Adrenal gland (tissue), 12 donors: ENCODE data around the gene FGFR4. TPM values are rescaled to one million over a fixed set of nuclear protein-coding genes. Genes with fewer than 3 reads are reported as not detected.

ENCODE experiments used
- DNase-seq, 7 donors: peaks; one replicate each; pipeline ENCODE4 v3.0.0-alpha.2; 2019 to 2020
- H3K27ac ChIP-seq, 5 donors: fragments of 200-600 bp; sonication (generic) in 4 of 5; 1 replicate in 3 of 5; 2 replicates in 2 of 5; pipeline versions ENCODE4 v1.5.1 to v1.8.0; 2016 to 2020; ENCODE audit warnings: mild to moderate bottlenecking in 1 of 5
- H3K27me3 ChIP-seq: fragments of 200-600 bp; 2 replicates; pipeline ENCODE4 v1.8.0; 2021
- H3K36me3 ChIP-seq, 2 donors: fragments of 200-600 bp; replicated peaks in 1 of 2; 1 replicate in 1 of 2; 2 replicates in 1 of 2; pipeline versions ENCODE4 v1.5.1 to v1.8.0; 2018 to 2022
- H3K4me1 ChIP-seq, 2 donors: fragments of 200-600 bp; replicated peaks in 1 of 2; 1 replicate in 1 of 2; 2 replicates in 1 of 2; pipeline versions ENCODE4 v1.5.1 to v1.8.0; 2018 to 2021
- H3K4me3 ChIP-seq, 4 donors: fragments of 200-600 bp; sonication (generic) in 3 of 4; one replicate each; pipeline ENCODE4 v1.5.1; 2016 to 2018
- H3K9me3 ChIP-seq, 3 donors: fragments of 200-600 bp; sonication (generic) in 1 of 3; replicated peaks in 1 of 3; 1 replicate in 2 of 3; 2 replicates in 1 of 3; pipeline versions ENCODE4 v1.5.1 to v1.8.0; 2016 to 2021
- POLR2A ChIP-seq, 2 donors: fragments of 450-650 bp; IDR thresholded peaks; one replicate each; pipeline ENCODE4 v1.6.1; 2017; ENCODE audit warnings: antibody characterized with exemption in 2 of 2, mild to moderate bottlenecking in 2 of 2, moderate library complexity in 1 of 2
- WGBS, 4 donors: extraction: QIAGEN DNeasy Blood & Tissue Kit in 2 of 4; methylation state at CpG; one replicate each; pipeline versions ENCODE4 v1.1.5 to v1.1.7; 2013 to 2017; 5-methylcytosine and 5-hydroxymethylcytosine counted together
- intact Hi-C, 2 donors: fragments of 100-400 bp; cut with DNase I; formaldehyde crosslinking; loops; one replicate each; pipeline versions ENCODE4 v1.14.1 to v1.15.0; 2022 to 2023
- polyA plus RNA-seq, 3 donors: library from polyadenylated mRNA; stranded (reverse); fragments of 200-250 nt in 2 of 3; fragments of 350-450 nt in 1 of 3; fragmentation: Illumina TruSeq in 1 of 3; extraction: RNeasy Lipid Tissue Mini Kit (QIAGEN cat#74804) in 1 of 3; gene quantifications; one replicate each; pipeline ENCODE4 v1.2.3, GENCODE V29; 2013 to 2014
- total RNA-seq, 9 donors: library from RNA; depleted of rRNA in 4 of 9; stranded (reverse); fragments of >200 nt in 4 of 9; fragments of 120-200 nt in 1 of 9; fragmentation: NEBNext Ultra II Directional in 1 of 9; extraction: Animal tissue kit (Norgen Biotek cat#: 25700) in 1 of 9; gene quantifications; one replicate each; pipeline versions ENCODE4 v1.1.0 to v1.2.4, GENCODE V29; 2013 to 2023
- TF ChIP-seq, protein P1 (sequence below), 6 experiments: fragments of 450-650 bp in 4 of 6; fragments of 200-600 bp in 2 of 6; sonication (generic) in 1 of 6; IDR thresholded peaks; 1 replicate in 5 of 6; 2 replicates in 1 of 6; pipeline versions ENCODE4 v1.5.1 to v1.8.0; 2016 to 2021; ENCODE audit warnings: antibody characterized with exemption in 6 of 6, mild to moderate bottlenecking in 2 of 6, moderate library complexity in 1 of 6
- donor health status: healthy with polysubstance abuse.
- donor health status: Bipolar disorder and iron deficiency.
- donor health status: DM: yes; HTN: yes; CAD: no.
- donor health status: DM: no; HTN: no; CAD: no.
- donor health status: DM: no; HTN: no; CAD: no.
- donor health status: DM: yes; HTN: yes; CAD: no.

FGFR4 gene
- total and polyA plus RNA-seq, 12 donors, result 12.3 to 106 (median 26.4) TPM

DNA sequence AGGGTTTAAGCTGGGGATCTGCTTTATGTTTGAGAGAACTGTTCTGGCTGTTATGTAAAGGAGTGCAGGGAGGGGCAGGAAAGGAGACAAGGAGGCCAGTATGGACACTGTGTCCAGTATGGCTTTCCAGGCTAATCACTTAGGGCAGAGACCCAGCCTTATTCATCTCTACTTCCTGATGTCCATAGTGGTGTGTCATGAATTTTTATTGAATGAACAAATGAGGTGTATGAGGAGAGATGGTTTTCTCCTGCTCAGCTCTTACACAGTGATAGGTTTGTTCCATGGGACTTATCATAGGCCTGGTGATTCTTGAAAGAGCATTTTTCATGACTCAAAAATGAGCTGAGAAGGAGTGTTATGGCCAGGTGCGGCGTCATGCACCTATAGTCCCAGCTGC lies 20.5 kb upstream of the FGFR4 start:
- Histone ChIP-seq H3K27me3 (no peaks in the 10 kb centered on the region), H3K4me3 (no peak overlapping the region), H3K27ac (no peak overlapping the region), H3K9me3 (no peaks in the 10 kb centered on the region), H3K4me1 (no peaks in the 10 kb centered on the region), H3K36me3 (peaks cover 0 to 11% of the 10 kb centered on the region in 2 donors)
- no peak for DNase-seq
- 93 to 98% (median 97%) methylated on average over 2 of the region's 2 CpGs for WGBS, 4 donors
- intact Hi-C loops, result no loop called here
- TF ChIP-seq, protein P1, sequence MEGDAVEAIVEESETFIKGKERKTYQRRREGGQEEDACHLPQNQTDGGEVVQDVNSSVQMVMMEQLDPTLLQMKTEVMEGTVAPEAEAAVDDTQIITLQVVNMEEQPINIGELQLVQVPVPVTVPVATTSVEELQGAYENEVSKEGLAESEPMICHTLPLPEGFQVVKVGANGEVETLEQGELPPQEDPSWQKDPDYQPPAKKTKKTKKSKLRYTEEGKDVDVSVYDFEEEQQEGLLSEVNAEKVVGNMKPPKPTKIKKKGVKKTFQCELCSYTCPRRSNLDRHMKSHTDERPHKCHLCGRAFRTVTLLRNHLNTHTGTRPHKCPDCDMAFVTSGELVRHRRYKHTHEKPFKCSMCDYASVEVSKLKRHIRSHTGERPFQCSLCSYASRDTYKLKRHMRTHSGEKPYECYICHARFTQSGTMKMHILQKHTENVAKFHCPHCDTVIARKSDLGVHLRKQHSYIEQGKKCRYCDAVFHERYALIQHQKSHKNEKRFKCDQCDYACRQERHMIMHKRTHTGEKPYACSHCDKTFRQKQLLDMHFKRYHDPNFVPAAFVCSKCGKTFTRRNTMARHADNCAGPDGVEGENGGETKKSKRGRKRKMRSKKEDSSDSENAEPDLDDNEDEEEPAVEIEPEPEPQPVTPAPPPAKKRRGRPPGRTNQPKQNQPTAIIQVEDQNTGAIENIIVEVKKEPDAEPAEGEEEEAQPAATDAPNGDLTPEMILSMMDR (IDR thresholded peaks at IDR 0.05), result no peak
- no peak for TF ChIP-seq POLR2A (IDR thresholded peaks at IDR 0.05)

DNA sequence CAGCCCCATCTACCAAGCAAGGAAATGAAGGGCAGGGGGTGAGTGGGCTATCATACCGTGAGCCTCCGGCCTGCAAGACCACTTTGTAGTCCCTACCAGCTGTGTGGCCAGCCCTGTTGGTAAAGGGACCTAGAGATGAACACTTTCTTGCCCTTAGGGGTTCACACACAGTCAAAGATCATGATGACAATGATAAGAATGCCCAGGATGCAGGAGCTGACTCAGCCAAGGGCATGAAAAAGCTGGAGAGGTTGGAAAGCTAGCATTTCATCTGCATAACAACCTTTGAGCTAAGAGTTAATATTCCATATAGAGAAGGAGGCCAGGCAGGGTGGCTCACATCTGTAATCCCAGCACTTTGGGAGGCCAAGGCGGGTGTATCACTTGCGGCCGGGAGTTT lies 19.2 kb upstream of the FGFR4 start:
- Histone ChIP-seq H3K4me3 (no peak overlapping the region), H3K4me1 (peaks cover 0 to 9% of the 10 kb centered on the region in 2 donors), H3K27me3 (no peaks in the 10 kb centered on the region), H3K27ac (no peak overlapping the region), H3K9me3 (no peaks in the 10 kb centered on the region), H3K36me3 (peaks cover 0 to 11% of the 10 kb centered on the region in 2 donors)
- no peak for DNase-seq
- intact Hi-C loops, result no loop called here
- TF ChIP-seq, protein P1 (IDR thresholded peaks at IDR 0.05), result no peak
- TF ChIP-seq POLR2A (IDR thresholded peaks at IDR 0.05), result no peak
- WGBS, 4 donors, result 88 to 96% (median 93%) methylated on average over 5 of the region's 5 CpGs

DNA sequence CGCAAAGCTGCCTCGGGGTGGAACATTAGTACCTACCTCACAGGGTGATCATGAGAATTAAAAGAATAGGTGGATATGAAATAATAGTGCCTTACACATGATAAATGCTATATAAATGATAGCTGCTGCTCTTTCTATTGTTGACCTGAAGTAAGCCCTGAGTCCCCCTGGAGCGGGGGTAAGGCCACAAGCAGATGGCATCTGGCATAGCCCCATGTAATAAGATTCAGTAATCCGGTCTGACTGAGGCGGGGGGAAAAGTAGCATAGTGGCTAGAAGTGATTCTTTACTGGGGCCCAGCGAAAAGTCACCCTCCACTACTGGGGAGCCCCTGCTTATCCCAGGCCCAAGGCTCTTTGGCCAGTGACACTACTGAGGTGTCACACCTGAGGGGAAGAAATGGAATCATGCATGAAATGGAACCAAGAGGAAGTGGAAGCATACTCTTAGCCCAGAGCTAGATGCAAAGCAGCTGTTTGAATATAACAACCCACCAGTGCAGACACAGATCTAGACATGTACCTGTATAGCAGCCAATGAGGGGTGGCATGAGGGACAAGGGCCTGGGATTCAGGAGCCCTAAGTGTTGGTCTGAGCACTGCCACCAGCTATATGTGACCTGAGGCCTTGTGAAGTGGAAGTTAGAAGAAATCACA lies 16.1 kb upstream of the FGFR4 start:
- Histone ChIP-seq H3K27me3 (no peaks in the 10 kb centered on the region), H3K27ac (no peak overlapping the region), H3K36me3 (no peaks in the 10 kb centered on the region), H3K4me1 (peaks cover 0 to 9% of the 10 kb centered on the region in 2 donors), H3K4me3 (no peak overlapping the region), H3K9me3 (no peaks in the 10 kb centered on the region)
- TF ChIP-seq, protein P1 (IDR thresholded peaks at IDR 0.05), result no peak
- TF ChIP-seq POLR2A (IDR thresholded peaks at IDR 0.05), result no peak
- intact Hi-C loops, result loop anchor here in 1 of 2 donors (2.0 kb wide), 1 partner anchor 42 kb away; no protein-coding TSS in a partner anchor
- no peak for DNase-seq
- WGBS, 4 donors, result 86 to 94% (median 92%) methylated on average over 6 of the region's 6 CpGs

DNA sequence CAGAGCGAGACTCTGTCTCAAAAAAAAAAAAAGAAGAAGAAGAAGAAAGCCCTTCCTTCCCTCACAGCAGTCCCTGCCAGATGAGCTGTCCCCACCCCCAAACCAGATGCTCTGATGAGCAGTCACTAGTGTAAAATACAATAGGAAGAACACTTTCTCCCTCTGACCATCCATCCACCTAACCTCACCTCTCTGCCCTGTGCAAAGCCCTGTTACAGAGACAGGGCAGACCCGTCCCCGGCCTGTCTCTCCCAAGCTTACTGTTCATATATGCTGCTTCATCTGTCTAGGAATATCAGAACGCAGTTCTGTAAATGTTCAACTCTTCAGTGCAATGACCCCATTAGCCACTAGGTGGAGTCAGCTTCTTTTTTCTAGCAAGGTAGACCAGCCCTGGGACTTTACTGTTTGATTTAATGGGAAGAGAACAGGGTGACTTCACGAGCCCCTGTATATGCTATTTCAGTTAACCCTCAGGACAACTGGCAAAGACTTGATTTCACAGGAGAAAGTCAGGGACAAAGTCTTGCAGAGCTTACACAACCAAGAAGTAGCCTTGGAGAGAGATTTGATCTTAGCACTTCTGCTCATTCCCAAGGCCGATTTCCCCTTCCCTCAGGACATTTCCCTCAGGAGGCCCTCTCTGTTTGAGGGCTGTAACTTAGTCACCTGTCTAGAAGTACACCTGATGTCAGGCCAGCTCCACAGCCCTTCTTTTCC lies 14.9 kb upstream of the FGFR4 start:
- H3K4me3 ChIP-seq, result no peak overlapping the region

More for the DNA sequence above, 14.9 kb upstream of the FGFR4 start:
- peaks cover 0 to 9% of the 10 kb centered on the region in 2 donors for H3K4me1 ChIP-seq
- peak overlapping the region in 3 of 5 donors; percentile 9 to 57 (median 47) for H3K27ac ChIP-seq
- WGBS, 4 donors, result 6 to 16% (median 14%) methylated on average over 5 to 6 of the region's 6 CpGs
- intact Hi-C loops, result loop anchor here in 1 of 2 donors (2.0 kb wide), 1 partner anchor 41 kb away; no protein-coding TSS in a partner anchor
- TF ChIP-seq, protein P1 (IDR thresholded peaks at IDR 0.05), result peak; percentile 84 to 93 (median 86)
- TF ChIP-seq POLR2A (IDR thresholded peaks at IDR 0.05), result no peak
- H3K9me3 ChIP-seq, result no peaks in the 10 kb centered on the region
- no peaks in the 10 kb centered on the region for H3K36me3 ChIP-seq
- H3K27me3 ChIP-seq, result no peaks in the 10 kb centered on the region
- DNase-seq, result peak; percentile 76 to 92 (median 84)
